ENCODE data around the gene ATP1A1. TPM values are rescaled to one million over a fixed set of nuclear protein-coding genes. Genes with fewer than 3 reads are reported as not detected.

Gene ATP1A1
- total RNA-seq, 1 experiment from 2014 or later = 239 TPM

- Mint-ChIP-seq H3K36me3 (ENCODE audit: insufficient read depth in 1 of 3, low read depth in 3 of 3) (no peaks in the 10 kb centered on the region), H3K27ac (peak overlapping the region in 2 of 3 experiments; percentile 29 to 68; a peak in 4 of 7 replicates), H3K4me1 (peaks cover 20% of the 10 kb centered on the region in 2 experiments), H3K4me3 (no peak overlapping the region), H3K27me3 (ENCODE audit: low read depth) (no peaks in the 10 kb centered on the region), H3K9me3 (no peaks in the 10 kb centered on the region)
- WGBS (ENCODE audit: extremely low coverage, insufficient read length, low lambda C conversion rate) = no CpG with 5 or more reads among the region's 4 CpGs
- Histone ChIP-seq H3K9me3 (ENCODE audit: control insufficient read depth, low read depth, low read length) (no peaks in the 10 kb centered on the region), H4K91ac (ENCODE audit: insufficient read length, low read depth, low read length) (no peak overlapping the region), H3K14ac (ENCODE audit: insufficient read depth, low read length) (no peak overlapping the region), H3K23ac (ENCODE audit: insufficient read length, low read depth, low read length) (no peak overlapping the region), H3K56ac (ENCODE audit: insufficient read length, low read depth, low read length) (no peak overlapping the region), H3K23me2 (ENCODE audit: insufficient read length, low read depth, low read length, poor library complexity, severe bottlenecking) (no peaks in the 10 kb centered on the region), H3K4ac (ENCODE audit: low read depth, low read length) (no peak overlapping the region), H3K27ac (ENCODE audit: insufficient read length, low read depth, low read length) (no peak overlapping the region), H2AFZ (ENCODE audit: low read length) (no peak overlapping the region), H4K5ac (ENCODE audit: insufficient read length, low read depth, low read length) (no peak overlapping the region), H3K79me2 (ENCODE audit: insufficient read depth, low read length) (no peaks in the 10 kb centered on the region), H2BK12ac (ENCODE audit: insufficient read length, low read depth, low read length) (no peak overlapping the region), H2BK5ac (ENCODE audit: insufficient read length, low read length) (no peak overlapping the region), H2AK5ac (ENCODE audit: insufficient read length, low read length) (no peak overlapping the region), H2BK120ac (ENCODE audit: low read depth, low read length, poor library complexity, severe bottlenecking) (no peak overlapping the region), H3K79me1 (ENCODE audit: insufficient read depth, low read depth, low read length, poor library complexity, severe bottlenecking) (no peaks in the 10 kb centered on the region), H3K18ac (ENCODE audit: insufficient read length, low read depth, low read length) (no peak overlapping the region), H3K9ac (ENCODE audit: extremely low read depth, insufficient read length, low read length) (no peak overlapping the region), H3K4me2 (ENCODE audit: insufficient read depth, insufficient read length, low read length) (no peak overlapping the region), H2BK15ac (ENCODE audit: low read depth, low read length) (no peak overlapping the region), H3T11ph (ENCODE audit: low read length) (no peak overlapping the region), H3K27me3 (ENCODE audit: insufficient read depth, low read length) (no peaks in the 10 kb centered on the region), H3K4me1 (ENCODE audit: insufficient read depth, low read length) (no peaks in the 10 kb centered on the region), H2BK20ac (ENCODE audit: low read depth, low read length, poor library complexity, severe bottlenecking) (no peak overlapping the region), H4K20me1 (ENCODE audit: control insufficient read depth, insufficient read depth, insufficient read length) (no peaks in the 10 kb centered on the region), H4K8ac (replicated peaks; ENCODE audit: insufficient read length, low read depth, low read length) (no peak overlapping the region)
- no peak for DNase-seq
- TF ChIP-seq CTCF (conservative IDR thresholded peaks at IDR 0.05) = no peak
Measured at GRCh38 chr1:116453906-116454305, 80.9 kb downstream of the ATP1A1 start.

Other genes with a start within 250 kb of the ATP1A1 start
- 4.3 and 4.9 TPM in 2 replicates for gene CD58, start 197.8 kb downstream of the ATP1A1 start, total RNA-seq (2021)

Measured in H9 (cell line).